Activated effector memory CD4-positive, alpha-beta T cell treated with anti-CD3 and anti-CD28 coated beads, Interleukin-2, amount 50 U/mL, for 16 hours (primary cell): ENCODE results near the gene OR4D9.
"Not testable (repeated sequence)": the region's sequence is repeated elsewhere in the genome, so short reads cannot be mapped to it uniquely, and the experiment has no call there.

ENCODE experiments used
- DNase-seq: peaks from one replicate; pipeline ENCODE4 v3.0.0-alpha.2; 2020

Gene OR4D9

DNA sequence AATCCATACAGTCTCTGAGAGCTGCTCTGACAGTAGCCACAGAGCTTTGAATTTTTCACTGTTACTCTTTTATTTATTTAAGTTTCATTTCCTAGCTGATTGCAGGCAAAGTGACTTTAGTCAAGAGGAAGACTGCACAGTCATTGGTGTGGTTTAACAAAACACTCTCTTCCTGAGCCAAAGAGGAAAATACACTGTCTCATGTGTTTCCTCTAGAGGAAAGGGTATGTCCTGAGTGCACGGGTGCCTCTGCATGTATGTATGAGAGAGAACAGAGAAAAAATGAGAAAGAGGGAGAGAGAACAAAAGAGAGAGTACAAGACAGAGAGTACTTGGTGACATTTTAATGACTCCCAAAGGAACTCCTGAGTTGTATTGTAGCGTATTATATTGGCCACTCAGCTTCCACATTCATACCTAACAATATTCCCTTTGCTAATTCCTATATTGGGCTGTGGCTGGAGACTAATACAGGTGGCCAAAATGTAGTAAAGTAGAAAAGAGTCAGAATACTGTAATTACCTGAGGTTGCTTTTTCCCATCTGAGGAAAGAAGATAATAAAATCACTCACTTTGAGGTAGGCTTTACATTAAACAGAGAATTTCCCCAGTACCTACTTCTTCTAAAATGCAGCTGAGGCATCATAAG, at the start of gene OR4D9:
OR4D9 (plus strand) TSS at position 599 of the 649 bp plus-strand sequence. CDS start 3,374 bp downstream, outside the sequence.
- DNase-seq: no peak

DNA sequence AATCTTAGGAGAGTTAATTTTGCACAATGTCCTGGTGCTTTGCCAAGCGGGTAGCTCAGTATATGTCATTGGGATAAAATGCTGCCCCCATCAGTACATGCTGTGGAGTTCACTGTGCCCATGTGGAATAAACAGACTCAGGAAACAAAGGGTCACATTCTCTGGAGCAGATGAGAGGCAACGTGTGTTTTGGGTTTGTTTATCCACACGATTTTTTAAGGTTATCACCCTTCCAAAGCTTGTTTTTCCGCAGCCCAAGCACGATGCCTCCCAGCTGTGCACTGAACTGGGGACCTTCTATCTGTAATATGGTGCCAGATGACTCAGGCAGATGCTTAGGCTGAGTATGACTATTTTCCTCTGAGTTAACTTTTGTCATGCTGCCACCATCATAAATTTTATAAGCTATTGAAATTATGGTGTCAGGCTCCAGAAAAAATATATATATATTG, 48.1 kb upstream of the OR4D9 start:
- no peak for DNase-seq

DNA sequence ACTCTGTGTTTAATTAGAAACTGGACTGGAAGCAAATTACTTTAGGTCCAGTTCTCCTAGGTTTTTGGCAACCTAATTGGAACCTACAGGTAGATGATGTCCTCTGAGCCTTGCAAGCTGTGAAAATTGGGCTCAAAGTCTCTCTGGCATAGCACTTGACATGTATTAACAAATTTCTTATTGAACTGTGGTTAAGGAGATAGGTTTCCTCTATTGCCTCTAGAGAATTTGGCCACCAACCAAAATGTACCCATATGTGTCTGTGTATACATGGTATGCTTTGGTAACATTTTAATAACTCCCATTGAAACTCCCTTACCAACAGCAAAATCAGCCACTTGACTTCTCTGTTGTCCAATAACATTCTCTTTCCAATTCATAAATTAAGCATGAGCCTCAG, 38.3 kb upstream of the OR4D9 start, which contains the start of gene OR4D10:
OR4D10 (plus strand) TSS at position 301 of the 400 bp plus-strand sequence. CDS start 4,115 bp downstream, outside the sequence.
- DNase-seq: no peak

DNA sequence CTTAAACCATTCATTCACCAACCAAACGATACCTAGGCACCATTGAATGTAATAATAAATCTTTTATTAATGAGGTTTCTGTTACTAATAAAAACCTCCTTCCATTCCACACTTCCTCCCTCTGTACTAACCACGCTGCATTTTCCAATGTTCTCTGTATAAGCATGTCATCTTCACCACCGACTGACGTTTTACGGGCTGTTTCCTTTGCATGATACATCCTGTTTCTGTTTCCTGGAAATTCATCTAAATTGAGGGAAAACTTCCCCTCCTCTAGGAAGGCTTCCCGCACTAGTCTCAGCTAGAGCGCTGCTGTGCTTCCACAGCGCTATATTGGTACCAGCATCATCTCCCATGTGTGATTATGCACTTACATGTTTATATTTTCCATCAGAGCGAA, 36.2 kb upstream of the OR4D9 start:
- no peak for DNase-seq

DNA sequence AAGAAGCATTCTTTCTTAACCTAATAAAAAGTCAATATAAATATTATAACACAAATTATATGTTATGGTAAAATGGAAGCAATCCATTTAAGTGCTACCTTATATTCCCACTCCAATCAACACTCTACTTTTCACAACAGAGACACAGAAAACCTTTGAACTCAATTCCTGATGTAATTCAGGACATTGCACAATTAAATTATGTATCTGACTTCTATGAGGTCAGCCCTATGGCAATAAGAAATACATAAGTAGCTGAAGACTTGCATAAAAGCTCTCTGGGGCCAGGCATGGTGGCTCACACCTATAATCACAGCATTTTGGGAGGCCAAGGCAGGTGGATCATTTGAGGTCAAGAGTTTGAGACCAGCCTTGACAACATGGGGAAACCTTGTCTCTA, 31.4 kb upstream of the OR4D9 start:
- no peak for DNase-seq

- DNase-seq: no peak
Observed at GRCh38 chr11:59480359-59480758, 31.0 kb upstream of the OR4D9 start.

DNA sequence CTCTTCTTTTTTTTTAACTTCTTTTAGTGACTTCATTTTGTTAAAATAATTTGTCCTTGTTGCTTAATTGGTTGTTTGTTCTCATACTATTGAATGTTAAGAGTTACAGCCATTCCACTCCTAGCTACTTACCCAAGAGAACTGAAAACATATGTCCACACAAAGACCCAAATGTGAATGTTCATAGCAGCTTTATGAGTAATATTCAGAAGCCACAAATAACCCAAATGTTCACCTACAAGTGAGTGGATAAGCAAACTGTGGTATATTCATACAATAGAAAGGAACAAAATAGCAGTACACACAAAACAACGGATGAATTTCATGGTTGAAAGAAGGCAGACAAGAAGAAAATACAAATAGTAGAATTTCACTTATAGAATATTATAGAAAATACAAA, 9.4 kb upstream of the OR4D9 start:
- no peak for DNase-seq

- DNase-seq: no peak
Observed at GRCh38 chr11:59503276-59503675, 8.1 kb upstream of the OR4D9 start, which contains the start of gene OR4D11. TSS of gene OR4D11 (plus strand) at chr11:59503576. CDS start at chr11:59503576, 0 bp downstream.

DNA sequence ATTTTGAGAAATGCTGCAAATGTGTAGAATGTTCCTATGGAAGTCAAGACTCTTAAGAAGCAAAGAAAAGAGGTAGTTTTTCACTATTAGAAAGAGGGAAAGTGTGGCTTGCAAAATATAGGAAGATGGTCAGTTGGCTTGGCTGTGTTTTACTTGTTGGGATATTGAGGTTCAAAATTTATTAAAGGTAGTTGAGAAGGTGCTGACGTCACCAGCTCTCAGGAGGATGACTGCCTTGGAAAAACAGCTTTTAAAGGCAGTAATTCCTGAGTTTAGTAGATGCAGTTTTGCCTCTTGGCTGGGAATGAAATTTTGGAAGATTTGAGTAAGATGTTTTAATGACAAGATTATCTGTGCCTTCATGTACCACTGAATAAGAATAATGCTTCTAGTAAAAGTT, 336 bp downstream of the OR4D9 start:
- no peak for DNase-seq

DNA sequence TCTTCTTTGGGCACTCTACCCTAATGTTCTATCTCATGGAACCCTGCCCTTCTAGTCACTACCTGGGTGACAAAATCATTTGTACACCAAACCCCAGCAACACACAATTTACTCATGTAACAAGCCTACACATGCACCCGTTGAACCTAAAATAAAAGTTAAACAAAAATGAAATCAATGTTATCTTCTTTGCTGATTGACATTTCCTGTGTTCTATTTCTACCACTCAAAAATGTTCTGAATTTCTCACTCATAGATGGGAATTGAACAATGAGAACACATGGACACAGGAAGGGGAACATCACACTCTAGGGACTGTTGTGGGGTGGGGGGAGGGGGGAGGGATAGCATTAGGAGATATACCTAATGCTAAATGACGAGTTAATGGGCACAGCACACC, 8.8 kb downstream of the OR4D9 start:
- DNase-seq: not testable (repeated sequence)

- no peak for DNase-seq
Observed at GRCh38 chr11:59520741-59521140, 9.4 kb downstream of the OR4D9 start.

GRCh38 chr11:59523541-59523940, 12.2 kb downstream of the OR4D9 start:
- no peak for DNase-seq

GRCh38 chr11:59528711-59529110, 17.4 kb downstream of the OR4D9 start:
- no peak for DNase-seq

GRCh38 chr11:59532620-59533019, 21.3 kb downstream of the OR4D9 start:
- DNase-seq: no peak

GRCh38 chr11:59534676-59535075, 23.3 kb downstream of the OR4D9 start:
- DNase-seq: no peak

GRCh38 chr11:59542142-59542810, 30.9 kb downstream of the OR4D9 start:
- no peak for DNase-seq

GRCh38 chr11:59543713-59544112, 32.4 kb downstream of the OR4D9 start:
- not testable (repeated sequence) for DNase-seq

- DNase-seq: no peak
Observed at GRCh38 chr11:59544869-59545178, 33.5 kb downstream of the OR4D9 start.

DNA sequence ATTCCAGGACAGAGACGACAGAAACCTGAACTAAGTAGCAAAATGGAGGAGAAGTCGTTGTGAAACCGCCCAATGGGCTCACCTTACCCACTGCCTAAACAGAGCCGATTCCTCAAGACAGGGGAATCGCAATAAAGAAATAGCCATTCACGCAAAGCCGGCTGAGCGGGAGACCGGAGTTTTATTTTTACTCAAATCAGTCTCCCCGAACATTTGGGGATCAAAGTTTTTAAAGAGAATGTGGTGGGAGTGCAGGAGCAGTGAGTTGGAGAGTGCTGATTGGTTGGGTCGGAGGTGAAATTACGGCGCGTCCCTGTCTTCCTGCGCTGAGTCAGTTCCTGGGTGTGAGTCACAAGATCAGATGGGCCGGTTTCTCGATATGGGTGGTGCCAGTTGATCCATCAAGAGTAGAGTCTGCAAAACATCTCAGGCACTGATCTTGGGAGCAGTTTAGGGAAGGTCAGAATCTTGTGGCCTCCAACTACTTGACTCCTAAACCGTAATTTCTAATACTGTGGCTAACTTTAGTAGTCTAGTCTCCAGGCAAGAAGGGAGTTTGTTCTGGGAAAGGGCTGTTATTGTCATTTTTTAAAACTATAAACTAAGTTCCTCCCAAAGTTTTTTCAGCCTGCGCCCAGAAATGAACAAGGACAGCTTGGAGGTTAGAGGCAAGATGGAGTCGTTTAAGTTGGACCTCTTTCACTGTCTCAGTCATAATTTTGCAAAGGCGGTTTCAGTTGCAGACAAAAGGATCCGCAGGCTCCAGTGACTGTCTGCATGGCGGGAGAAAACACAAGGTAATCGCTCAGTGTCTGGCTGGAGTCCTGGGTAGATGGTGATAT, 34.1 kb downstream of the OR4D9 start:
- DNase-seq: peak; percentile 66

DNA sequence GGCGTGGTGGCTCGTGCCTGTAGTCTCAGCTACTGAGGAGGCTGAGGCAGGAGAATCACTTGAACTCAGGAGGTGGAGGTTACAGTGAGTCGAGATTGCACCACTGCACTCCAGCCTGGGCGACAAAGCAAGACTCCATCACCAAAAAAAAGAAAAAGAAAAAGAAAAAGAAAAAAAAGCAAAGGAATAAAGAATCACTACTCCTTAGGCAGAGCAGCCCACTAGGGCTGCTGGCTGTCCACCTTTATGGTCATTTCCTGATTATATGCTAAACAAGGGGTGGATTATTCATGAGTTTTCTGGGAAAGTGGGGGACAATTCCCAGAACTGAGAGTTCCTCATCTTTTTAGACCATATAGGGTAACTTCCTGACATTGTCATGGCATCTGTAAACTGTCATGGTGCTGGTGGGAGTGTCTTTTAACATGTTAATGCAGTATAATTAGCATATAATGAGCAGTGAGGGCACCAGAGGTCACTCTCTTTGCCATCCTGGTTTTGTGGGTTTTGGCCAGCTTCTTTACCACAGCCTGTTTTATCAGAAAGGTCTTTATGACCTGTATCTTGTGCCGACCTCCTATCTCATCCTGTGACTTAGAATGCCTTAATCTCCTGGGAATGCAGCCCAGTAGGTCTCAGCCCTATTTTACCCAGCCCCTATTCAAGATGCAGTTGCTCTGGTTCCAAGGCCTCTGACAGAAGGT, 36.4 kb downstream of the OR4D9 start:
- DNase-seq: not testable (repeated sequence)

DNA sequence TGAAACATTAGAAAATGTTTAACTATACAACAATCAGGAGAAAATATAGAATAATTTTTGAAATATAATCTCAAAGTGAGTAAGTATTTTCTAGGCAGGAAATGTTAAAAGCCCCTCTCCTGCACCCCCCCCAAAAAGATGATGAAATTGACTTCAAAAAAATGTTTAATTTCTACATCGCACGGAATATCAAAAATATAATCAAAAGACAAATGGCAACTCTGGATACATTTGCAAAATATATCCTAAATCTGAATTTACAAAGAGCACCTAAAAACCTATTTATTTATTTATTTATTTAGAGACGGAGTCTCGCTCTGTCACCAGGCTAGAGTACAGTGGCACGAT, 36.9 kb downstream of the OR4D9 start:
- no peak for DNase-seq

- peak; percentile 94 for DNase-seq
Observed at GRCh38 chr11:59550368-59550841, 39.1 kb downstream of the OR4D9 start.
